DOHH2 (cell line): Measurements from ENCODE around the gene HSPE1.

Source experiments
- EZH2phosphoT487 ChIP-seq: fragments of 200-600 bp; sonication (generic); IDR thresholded peaks from 2 replicates; pipeline ENCODE4 v1.6.1; 2017; ENCODE audit warnings: borderline replicate concordance, mild to moderate bottlenecking, antibody characterized with exemption, low read length, moderate library complexity, mixed read lengths
- TF ChIP-seq, protein P1 (sequence below): fragments of 200-600 bp; sonication (generic); IDR thresholded peaks from one replicate; pipeline ENCODE4 v1.5.1; 2014; ENCODE audit warnings: antibody characterized with exemption, mild to moderate bottlenecking, low read depth, low read length; ENCODE audit not compliant: poor library complexity, severe bottlenecking

DNA sequence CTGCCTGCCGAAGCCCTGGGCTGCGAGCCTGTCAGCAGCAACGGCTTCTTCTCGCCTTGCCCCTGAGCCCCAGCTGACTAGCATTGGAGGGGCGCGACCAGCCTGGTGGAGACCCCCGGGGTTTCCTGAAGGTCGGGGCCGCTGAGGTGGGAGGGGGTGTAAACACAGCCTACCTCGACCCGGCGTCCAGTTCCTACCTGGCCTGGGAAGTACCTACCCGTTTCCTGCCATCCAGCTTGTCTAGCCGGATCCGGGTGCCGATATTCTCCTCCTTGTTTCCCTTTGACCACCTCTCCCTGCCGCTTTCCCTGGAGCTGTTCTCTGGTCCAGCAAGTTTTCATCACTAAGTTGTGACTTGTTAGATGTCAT is 16.2 kb downstream of the HSPE1 start:
- TF ChIP-seq, protein P1, sequence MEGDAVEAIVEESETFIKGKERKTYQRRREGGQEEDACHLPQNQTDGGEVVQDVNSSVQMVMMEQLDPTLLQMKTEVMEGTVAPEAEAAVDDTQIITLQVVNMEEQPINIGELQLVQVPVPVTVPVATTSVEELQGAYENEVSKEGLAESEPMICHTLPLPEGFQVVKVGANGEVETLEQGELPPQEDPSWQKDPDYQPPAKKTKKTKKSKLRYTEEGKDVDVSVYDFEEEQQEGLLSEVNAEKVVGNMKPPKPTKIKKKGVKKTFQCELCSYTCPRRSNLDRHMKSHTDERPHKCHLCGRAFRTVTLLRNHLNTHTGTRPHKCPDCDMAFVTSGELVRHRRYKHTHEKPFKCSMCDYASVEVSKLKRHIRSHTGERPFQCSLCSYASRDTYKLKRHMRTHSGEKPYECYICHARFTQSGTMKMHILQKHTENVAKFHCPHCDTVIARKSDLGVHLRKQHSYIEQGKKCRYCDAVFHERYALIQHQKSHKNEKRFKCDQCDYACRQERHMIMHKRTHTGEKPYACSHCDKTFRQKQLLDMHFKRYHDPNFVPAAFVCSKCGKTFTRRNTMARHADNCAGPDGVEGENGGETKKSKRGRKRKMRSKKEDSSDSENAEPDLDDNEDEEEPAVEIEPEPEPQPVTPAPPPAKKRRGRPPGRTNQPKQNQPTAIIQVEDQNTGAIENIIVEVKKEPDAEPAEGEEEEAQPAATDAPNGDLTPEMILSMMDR = no peak
- TF ChIP-seq EZH2phosphoT487 = no peak
